T1000 (cell line): ENCODE results near the gene EHMT2.
"Not testable (repeated sequence)": the region's sequence is repeated elsewhere in the genome, so short reads cannot be mapped to it uniquely, and the experiment has no call there.

Experiments
- DNase-seq: peaks from one replicate; lab custom pipeline; 2025; ENCODE audit warnings: mixed read lengths; lab: John Stamatoyannopoulos, UW

The EHMT2 gene

DNA sequence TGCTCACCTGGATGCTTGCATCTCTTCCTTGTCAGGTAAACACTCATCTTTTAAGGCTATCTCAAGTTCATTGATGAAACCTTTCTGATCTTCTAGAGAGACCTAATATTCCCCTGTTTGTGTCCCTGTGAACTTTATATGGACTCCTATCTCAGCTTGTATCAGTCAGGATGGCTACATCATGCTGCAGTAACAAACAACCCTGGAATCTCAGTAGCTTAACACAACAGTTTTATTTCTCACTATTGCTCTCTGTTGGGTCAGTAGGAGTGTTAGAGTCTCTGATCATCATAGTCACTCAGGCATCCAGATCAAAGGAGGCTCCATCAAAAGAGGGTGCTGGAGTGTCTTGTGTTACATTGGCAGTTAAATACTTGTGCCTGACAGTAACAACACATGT, 17.9 kb upstream of the EHMT2 start:
- no peak for DNase-seq

DNA sequence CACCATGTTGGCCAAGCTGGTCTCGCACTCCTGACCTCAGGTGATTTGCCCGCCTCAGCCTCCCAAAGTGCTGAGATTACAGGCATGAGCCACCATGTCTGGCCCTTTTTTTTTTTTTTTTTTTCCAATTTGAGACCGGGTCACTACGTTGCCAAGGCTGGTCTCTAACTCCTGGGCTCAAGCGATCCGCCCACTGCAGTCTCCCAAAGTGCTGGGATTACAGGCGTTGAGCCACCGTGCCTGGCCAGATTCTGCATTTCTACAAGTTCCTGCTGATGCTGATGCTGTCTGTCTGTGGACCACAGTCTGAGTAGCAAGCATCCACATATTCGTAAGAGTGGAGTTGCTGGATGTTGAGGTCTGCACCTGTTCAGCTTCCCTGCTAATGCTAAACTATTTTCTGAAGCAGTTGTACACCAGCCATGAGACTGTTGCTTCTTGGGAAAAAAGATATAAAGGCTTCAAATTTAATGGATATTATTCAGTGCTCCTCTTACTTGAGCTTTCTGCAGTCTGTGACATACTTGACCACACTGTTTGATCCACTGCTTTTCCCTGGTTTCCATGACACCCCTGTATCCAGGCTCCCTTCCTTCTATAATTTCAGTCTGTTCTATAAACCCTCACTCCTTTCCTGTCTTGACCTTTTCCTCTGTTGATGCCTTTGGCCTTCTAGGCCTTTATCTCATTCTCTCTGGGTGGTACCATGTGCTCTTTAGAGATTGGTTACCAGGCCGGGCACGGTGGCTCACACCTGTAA, 14.5 kb upstream of the EHMT2 start:
- DNase-seq = no peak

DNA sequence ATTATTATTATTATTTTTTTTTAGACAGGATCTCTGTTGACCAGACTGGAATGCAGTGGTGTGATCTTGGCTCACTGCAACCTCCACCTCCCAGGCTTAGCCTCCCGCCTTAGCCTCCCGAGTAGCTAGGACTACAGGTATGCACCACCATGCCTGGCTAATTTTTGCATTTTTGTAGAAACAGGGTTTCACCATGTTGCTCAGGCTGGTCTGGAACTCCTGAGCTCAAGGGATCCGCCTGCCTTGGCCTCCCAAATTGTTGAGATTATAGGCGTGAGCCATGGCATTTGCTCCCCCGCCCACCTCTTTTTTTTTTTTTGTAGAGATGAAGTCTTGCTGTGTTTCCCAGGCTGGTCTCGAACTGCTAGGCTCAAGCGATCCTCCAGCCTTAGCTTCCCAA, 11.8 kb upstream of the EHMT2 start:
- not testable (repeated sequence) for DNase-seq

DNA sequence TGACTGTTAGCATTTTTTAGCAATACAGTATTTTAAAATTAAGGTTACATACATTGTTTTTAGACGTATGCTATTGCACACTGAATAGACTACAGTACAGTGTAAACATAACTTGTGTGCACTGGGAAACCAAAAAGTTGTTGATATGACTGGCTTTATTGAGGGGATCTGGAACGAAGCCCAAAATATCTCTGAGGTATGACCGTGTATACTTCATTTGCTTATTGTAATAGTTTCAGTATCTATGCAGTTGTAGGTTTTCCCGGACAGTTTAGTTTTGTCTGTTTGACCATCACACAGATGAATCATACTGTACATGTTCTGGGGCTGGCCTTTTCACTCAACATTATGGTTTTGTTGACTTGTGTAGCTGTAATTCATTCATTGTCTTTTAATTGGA, 11.3 kb upstream of the EHMT2 start:
- no peak for DNase-seq

DNA sequence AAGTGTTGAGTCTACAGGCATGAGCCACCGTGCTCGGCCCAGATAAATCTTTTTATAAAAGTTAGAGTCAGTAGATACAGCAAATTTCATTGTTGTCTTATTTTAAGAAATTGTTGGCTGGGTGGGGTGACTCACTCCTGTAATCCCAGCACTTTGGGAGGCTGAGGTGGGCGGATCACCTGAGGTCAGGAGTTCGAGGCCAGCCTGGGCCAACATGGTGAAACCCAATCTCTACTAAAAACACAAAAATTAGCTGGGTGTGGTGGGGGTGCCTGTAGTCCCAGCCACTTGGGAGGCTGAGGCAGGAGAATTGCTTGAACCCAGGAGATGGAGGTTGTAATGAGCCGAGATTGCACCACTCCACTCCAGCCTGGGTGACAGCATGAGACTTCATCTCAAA, 10.8 kb upstream of the EHMT2 start:
- DNase-seq = not testable (repeated sequence)

DNA sequence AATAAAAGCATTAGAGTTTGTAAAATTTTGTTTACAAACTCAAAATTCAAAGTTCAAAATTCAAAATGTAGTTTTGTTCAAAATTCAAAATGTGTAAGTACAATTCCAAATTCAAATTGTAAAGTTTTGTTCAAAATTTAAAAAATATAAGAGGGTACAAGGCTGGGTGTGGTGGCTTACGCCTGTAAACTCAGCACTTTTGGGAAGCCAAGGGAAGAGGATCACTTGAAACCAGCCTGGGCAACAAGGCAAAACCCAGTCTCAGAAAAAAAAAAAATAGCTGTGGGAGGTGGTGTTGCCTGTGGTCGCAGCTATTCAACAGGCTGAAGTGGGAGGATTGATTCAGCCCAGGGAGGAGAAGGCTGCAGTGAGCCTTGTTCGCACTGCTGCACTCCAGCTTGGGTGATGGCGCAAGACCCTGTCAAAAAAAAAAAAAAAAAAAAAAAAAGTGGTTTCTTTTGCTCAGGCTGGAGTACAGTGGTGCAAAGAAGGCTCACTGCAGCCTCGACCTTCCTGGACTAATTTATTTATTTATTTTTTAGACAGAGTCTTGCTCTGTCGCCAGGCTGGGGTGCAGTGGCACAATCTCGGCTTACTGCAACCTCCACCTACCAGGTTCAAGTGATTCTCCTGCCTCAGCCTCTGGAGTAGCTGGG, 9.8 kb upstream of the EHMT2 start:
- DNase-seq = no peak

DNA sequence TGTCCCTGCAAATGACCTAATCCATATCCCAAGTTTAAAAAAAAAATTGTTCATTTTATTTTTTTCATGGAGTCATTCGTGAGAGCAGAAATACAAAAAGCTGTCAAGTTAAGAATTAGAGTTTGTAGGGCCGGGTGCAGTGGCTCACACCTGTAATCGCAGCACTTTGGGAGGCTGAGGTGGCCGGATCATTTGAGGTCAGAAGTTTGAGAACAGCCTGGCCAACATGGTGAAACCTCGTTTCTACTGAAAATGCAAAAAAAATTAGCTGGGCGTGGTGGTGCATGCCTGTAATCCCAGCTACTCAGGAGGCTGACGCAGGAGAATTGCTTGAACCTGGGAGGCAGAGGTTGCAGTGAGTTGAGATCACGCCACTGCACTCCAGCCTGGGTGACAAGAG, 9.2 kb upstream of the EHMT2 start:
- DNase-seq = not testable (repeated sequence)

DNA sequence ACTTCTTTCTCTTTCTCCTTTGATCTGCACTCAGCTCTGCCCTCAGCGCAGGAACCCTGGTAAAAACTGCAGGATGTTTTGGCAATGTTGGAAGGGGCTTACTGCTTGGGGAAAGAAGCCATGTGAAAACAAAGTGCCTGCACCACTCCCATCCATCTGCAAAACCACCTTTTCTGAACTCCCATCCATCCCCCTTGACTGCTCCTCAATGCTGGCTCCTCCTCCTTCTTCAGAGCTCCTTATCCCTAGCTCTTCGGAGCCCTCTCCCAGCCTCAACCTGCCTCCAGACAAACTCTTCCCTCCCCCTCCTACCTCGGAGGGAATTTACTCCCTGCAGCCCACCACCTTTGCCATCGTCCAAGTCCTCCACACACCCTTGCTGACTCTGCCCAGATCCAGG, 8.6 kb upstream of the EHMT2 start:
- no peak for DNase-seq

DNA sequence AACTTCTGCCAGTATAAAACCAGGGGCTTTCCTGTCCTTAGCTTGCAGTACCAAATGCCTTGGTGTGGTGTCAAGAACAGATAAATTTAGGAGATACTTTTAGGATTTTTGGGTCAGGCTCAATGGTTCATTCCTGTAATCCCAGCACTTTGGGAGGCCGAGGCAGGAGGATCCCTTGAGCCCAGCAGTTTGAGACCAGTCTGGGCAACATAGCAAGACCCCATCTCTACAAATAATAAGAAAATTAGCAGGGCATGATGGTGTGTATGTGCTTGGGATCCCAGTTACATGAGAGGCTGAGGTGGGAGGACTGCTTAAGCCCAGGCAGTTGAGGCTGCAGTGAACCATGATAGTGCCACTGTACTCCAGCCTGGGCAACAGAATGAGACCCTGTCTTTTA, 7.5 kb upstream of the EHMT2 start:
- DNase-seq = no peak

DNA sequence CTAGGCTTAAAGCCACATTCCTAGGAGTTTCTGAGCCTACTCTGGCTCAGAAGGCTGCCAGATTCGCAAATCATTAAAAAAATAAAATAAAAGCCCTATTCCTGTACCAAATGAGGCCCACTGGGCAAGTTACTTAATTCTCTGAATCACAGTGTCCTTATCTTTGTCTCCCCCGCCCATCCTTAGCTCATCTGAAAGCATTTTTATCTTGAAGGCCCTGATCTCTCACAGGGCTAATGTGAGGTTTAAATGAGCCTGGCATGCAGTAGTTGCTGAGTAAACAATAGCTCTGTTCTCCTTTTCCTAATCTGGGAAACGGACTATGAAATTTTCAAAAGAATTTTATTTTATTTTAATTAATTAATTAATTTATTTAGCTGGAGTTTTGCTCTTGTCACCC, 6.5 kb upstream of the EHMT2 start:
- DNase-seq = no peak

DNA sequence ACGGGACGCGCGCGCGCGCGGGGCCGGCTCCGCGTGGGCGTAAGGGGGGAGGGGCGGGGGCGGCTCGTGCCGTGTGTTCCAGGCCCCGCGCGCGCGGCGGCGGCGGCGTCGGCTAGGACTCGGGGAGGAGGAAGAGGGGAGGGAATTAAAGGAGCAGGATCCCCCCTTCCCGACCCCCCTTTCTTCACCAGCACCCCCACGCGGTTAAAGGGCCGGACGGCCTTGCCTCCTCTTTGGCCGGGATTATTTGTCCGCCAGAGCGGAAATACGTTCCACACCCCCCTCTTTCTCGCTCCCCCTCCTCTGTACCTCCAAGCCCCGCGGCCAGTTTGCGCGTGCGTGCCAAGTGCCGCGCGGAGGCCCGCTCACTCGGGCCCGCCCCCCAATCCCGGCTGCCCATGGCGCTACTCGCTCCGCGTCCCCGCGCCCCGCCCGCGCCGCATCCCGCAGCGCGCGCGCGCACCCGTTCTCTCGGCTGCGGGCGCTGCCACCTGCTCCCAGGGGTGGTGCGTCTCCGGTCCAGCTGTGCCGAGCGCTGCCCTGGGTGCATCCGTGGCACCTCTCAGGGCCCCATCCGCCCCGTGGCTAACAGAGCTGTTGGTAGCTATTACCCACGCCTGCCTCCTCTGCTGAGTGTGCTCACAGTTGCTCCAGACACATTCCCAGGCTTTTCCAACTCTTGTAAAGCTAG, 4.6 kb upstream of the EHMT2 start, which contains the start of gene ZBTB12:
TSS of gene ZBTB12 (minus strand) at position 134 of the 691 bp plus-strand sequence. CDS start 781 bp downstream, outside the sequence.
- peak; percentile 93 for DNase-seq

DNA sequence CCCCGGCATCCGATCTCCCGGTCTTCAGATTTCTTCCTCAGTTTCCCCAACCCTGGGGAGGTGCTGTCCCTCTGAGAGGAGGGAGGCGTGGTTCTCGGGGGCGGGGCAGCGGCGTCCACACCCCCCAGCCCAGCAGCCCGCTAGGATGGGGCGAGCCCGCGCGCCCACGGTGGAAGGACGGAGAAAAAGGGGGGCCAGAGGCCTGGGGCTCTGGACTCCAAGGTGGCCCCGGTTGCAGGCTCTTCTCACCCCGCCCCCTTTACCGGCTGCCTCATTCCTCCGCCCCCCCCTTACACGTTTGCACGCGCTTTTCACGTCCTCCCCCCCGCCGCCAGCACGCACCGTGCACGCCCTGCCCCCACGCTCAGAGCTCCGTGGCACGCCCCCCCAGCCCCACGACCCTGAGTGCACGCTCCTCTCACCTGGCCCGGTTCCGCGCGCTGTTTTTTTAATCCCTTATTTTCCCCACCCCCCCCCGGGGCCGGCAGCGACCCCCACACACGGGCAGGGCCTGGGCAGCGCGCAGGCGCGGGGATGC, 4.0 kb upstream of the EHMT2 start:
- DNase-seq = peak; percentile 28

DNA sequence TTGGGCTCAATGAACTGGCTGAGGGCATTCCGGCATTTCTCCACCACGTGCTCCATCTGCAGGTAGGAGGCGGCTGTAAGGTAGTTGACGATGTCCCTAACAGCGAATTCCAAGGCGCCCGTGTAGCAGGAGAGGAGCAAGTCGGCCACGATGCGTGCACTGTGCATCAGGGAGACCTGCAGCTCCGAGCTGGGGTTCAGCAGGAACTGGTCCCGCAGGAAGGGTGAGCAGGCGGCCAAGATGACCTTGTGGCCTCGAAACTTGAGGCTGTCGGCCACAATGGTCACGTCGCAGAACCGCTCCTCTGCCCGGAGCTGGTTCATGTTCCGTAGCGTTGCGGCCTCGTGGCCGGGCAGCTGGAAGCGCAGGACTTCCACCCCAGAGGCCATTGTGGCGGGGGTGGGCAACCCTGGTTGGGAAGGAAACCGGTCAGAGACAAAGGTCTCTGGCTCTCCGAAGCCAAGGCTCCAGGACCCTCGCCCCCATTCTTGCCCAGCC, 3.5 kb upstream of the EHMT2 start:
- DNase-seq = no peak

DNA sequence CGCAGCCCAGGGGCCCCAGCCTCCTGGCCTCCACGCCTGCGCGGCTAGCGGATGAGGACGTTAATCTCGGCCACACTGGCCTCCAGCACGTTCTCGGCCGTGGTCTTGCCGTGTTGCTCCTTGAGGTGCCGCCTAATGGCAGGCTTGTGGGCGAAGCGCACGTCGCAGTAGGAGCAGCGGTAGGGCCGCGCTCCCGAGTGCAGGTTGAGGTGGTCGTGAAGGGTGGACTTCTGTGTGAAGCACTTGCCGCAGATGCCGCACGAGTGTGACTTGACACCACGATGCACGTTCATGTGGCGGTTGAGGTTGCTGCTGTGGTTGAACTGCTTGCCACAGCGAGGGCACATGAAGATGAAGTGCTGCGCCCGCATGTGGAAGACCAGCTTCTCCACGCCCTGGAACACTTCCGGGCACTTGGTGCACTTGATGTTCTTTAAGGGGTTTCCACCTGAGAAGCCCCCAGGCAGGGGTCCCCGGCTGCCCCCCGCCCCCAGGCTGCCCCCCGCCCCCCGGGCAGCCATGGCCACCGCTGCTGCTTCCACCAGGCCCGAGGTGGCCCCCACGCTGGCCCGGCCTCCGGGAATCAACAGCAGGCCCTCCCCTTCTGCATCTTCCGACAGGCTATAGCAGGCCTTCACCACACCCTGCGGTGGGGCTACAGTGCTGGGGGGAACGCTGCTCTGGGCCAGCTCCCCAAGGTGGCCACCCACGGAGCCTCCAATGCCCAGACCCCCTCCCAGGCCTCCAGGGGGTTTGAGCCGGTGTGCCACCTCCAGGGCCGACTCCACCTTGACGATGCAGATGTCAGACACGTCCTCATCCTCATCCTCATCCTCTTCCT, 2.6 kb upstream of the EHMT2 start:
- DNase-seq = no peak

DNA sequence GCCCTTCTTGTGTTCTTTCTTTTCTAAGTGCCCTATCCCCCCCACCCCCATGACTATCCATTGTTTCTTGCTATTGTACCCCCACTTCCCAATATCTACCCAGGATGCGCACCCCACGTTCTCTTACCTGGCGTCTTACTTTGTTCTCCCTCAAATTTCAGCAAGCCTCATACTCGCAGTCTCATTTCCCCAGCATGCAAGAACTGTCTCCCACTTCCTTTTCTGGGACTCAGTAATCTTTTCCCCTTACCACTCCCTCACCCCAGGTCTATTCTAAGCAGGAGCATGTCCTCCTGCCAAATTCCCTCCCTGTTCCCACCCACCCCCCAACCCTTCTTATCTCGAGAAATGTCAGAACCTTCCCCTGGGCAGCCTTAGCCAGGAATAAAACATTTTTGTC, 1.7 kb upstream of the EHMT2 start:
- no peak for DNase-seq

DNA sequence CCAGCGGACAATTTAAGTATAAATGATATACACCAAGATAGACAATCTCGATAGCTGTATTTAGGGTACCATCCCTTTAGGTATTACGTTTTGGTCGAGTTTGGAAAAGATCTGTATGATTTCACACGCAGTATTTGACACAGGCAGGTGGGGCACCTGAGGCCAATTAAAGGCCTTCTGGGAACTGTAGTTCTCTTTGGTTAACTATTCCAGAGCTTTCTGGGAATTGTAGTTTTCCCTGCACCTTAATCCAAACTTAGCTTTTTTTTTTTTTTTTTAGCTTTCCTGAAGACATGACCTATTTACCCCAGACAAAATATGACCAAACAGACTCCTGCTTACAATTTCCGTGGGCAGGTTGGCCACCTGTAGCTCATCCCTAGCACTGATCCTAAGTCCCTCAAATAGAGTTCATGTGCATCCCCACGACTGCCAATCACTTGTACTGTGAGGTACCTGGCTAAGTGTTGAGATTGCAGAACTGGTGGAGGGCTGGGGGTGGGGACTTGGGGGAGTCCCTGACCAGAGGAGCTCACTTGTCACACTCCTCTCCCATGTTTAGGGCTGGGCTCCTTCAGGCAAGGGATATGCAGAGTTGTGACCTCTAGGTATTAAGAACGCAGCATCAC, 999 bp upstream of the EHMT2 start:
- DNase-seq = no peak

DNA sequence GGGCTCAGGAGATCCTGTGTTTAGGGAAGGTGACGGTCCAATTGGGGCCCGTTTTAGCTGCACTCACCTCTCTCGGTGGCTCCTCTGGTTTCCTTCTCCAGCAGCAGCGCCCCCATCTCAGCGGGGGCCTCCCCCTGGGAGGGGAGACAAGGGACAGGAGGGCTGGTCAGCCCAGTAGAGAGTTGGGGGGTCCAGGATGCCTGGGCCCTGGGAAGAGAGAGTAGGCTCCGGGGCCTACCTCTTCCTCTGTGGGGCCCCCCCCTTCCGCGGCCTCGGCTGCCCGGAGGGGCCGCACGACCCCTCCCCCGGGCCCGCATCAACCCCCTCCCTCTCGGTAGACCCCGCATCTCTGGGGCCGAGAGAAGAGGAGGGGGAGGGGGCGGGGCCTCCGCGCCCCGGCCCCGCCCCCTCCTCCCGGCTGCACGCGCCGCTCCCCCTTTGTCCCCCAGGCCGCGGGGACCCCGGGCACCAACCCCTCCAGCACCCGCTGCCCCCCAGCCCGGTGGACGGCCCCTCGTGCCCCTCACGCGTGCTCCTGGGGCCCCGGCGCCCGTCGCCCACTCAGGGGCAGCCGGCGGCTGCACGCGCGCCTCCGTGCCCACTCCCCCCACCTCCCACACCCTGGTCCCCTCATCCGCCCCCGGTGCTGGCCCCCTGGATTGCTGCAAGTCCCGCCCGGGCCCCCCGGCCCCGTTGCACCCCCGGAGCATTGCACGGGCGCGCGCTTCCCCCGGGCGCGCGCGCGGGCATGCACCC, 464 bp downstream of the EHMT2 start:
- no peak for DNase-seq

DNA sequence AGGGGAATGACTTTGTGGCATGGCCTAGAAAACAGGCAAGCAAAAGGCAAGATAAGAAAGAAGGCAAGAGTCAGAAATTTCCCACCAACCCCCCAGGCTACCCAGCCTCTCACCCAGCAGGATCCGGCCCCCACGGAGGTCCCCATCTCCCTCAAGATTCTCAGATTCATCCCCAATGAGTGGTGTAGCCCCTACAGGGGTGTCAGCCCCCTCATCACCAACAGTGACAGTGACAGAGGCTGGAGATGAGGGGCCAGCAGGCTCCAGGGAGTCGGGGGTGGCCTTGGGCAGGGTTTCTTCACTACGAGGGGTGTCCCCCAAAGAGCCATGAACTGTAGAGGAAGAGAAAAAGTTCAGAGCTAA, 1.0 kb downstream of the EHMT2 start:
- no peak for DNase-seq

DNA sequence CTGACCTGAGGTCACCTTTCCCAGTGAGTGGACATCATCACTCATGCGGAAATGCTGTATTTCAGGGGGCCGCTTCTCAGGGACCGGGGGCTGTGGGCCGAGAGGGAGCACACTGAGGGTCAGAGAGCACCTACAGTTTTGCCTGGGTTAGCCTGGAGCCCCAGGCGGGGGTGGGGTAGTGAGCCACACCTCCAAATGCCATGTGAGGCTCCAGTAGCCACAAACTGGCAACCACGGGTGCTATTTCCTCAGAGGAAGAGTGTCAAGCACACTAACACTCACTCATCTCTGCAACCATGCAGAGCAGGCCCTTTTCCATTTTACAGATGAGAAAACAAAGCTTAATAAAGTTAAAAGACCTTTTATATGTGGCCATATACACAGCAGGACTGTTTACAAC, 4.7 kb downstream of the EHMT2 start:
- DNase-seq = no peak

DNA sequence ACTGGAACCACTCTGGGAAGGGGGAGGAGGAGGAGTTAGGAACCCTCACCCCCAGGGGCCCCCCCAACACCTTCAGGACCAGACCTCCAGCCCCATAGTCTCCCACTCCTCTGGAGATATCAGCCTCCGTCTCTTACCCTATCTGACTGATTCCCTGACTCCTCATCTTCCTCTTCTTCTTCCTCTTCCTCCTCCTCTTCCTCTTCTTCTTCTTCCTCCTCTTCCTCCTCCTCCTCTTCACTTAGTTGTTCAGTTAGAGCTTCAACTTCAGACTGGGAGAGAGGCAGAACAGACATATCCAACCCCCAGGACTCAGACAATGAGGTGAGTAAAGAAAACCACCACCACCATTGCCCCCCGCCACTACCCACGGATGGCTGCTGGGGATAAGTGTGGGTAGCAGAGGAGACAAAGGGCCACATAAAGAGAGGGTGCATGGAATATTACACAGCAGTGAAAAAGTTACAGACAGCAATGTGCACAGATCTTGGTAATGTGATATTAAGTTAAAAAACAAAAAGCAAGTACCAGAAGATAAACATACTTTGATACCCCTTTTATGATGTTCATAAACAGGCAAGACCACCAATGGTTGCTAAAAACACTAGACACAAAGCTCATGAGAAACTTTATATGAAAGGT, 8.0 kb downstream of the EHMT2 start:
- DNase-seq = no peak
